ENCODE measurements around the gene FAM151B. TPM values are rescaled to one million over a fixed set of nuclear protein-coding genes. Genes with fewer than 3 reads are reported as not detected.

Gene FAM151B
- 1.0 and 3.8 TPM in 2 replicates for total RNA-seq

DNA sequence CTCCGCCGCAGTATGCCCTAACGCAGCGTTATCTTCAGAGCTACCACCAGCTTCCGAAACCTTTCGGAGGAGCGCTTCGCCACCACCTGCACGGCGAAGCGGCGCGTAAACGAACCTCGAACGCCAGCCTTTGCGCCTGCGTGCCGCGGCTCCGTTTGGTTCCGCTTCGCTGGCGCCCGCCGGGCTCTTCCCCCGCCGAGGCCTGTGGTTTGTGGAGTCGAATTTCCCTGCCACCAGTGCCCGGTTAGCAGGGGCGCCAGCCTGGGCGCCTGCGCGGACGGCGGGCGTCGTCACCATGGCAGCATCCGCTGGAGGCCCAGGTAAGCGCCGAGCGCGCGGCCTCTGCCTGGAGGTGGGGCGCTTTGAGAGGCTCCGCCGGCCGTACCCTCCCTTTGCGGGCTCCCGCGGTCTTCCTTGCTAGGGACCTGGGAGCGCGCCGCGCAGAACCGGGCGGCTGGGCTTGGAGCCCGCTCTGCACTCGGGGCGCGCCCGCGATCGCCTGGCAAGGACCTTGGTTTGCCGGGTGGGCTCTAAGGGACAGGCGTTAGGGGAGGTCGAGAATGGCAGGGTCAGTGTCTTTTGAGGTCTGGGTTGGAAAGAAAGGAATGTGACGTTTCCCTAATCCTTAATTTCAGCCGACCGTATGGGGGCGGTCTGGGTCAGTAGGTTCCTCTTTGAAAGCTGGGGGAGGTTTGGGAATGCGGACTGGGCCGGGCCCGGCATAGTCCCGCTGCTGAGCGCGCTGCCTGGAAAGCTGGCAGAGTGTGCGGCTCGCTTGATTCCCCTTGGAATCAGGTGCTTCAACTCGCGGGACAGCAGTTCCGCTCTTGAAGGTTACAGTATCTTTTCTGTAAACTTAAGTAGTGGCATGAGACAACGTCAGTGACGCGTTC lies at the start of gene FAM151B:
Gene FAM151B (plus strand): TSS at position 272 of the 893 bp plus-strand sequence. CDS start 24 bp downstream, at position 296.
- H3K4me3 ChIP-seq (ENCODE audit: low read depth, low read length): peak within 1 kb of the TSS; percentile 70
- DNase-seq (ENCODE audit: low read depth): peak; percentile 88
- no peaks in the 10 kb centered on the region for H3K36me3 ChIP-seq (ENCODE audit: control insufficient read depth, insufficient read depth, low read length)
- peak; percentile 13 for TF ChIP-seq CTCF (IDR thresholded peaks at IDR 0.05; ENCODE audit: insufficient read depth, low read length, poor library complexity, severe bottlenecking)
- H3K27me3 ChIP-seq (ENCODE audit: control insufficient read depth, insufficient read depth, low read length): no peaks in the 10 kb centered on the region

- Histone ChIP-seq H3K27me3 (ENCODE audit: control insufficient read depth, insufficient read depth, low read length) (no peaks in the 10 kb centered on the region), H3K4me3 (ENCODE audit: low read depth, low read length) (no peak overlapping the region), H3K36me3 (ENCODE audit: control insufficient read depth, insufficient read depth, low read length) (no peaks in the 10 kb centered on the region)
- no peak for TF ChIP-seq CTCF (IDR thresholded peaks at IDR 0.05; ENCODE audit: insufficient read depth, low read length, poor library complexity, severe bottlenecking)
- no peak for DNase-seq (ENCODE audit: low read depth)
Observed at GRCh38 chr5:80438739-80439138, 49.2 kb upstream of the FAM151B start.

- H3K27me3 ChIP-seq (ENCODE audit: control insufficient read depth, insufficient read depth, low read length): no peaks in the 10 kb centered on the region
- no peak for TF ChIP-seq CTCF (IDR thresholded peaks at IDR 0.05; ENCODE audit: insufficient read depth, low read length, poor library complexity, severe bottlenecking)
- H3K36me3 ChIP-seq (ENCODE audit: control insufficient read depth, insufficient read depth, low read length): no peaks in the 10 kb centered on the region
- no peak overlapping the region for H3K4me3 ChIP-seq (ENCODE audit: low read depth, low read length)
- no peak for DNase-seq (ENCODE audit: low read depth)
Observed at GRCh38 chr5:80439213-80439612, 48.7 kb upstream of the FAM151B start.

DNA sequence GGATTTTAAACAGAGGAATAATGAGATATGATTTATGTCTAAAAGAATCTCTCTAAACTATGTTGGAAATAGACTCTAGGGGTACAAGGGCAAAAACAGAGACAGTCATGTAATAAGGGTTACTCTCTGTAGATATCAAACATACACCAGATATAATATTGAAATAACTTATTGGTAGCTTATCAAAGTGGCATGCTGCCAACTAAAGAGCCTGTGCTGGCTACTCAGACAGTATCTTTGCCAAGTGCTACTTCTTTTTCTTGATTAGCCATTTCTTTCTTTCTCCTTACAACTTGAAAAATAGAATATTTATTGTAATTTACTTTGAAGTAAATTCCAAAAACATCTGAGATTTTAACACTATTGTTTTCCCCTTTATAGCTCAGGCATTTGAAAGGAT lies 45.2 kb upstream of the FAM151B start:
- Histone ChIP-seq H3K36me3 (ENCODE audit: control insufficient read depth, insufficient read depth, low read length) (no peaks in the 10 kb centered on the region), H3K27me3 (ENCODE audit: control insufficient read depth, insufficient read depth, low read length) (no peaks in the 10 kb centered on the region), H3K4me3 (ENCODE audit: low read depth, low read length) (no peak overlapping the region)
- DNase-seq (ENCODE audit: low read depth): no peak
- no peak for TF ChIP-seq CTCF (IDR thresholded peaks at IDR 0.05; ENCODE audit: insufficient read depth, low read length, poor library complexity, severe bottlenecking)

DNA sequence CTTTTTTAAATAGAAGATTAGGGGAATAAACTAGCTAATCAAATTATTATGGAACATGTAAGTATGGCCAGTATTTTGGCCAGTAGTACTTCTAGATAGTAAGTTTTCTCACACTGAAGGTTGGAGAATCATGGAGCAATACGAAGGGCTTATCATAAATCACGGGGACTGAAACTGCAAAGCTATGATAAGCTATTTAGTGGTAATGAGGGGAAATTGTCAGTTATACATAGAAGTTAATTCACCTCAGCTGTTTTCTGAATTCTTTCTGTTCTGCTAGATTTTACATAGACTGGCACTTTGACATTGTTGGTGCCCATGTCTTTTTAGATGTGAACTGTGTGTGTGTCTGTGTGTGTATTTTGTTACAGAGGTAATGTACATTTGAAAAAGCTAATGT lies 34.5 kb upstream of the FAM151B start:
- no peaks in the 10 kb centered on the region for H3K27me3 ChIP-seq (ENCODE audit: control insufficient read depth, insufficient read depth, low read length)
- H3K36me3 ChIP-seq (ENCODE audit: control insufficient read depth, insufficient read depth, low read length): no peaks in the 10 kb centered on the region
- DNase-seq (ENCODE audit: low read depth): no peak
- H3K4me3 ChIP-seq (ENCODE audit: low read depth, low read length): no peak overlapping the region
- TF ChIP-seq CTCF (IDR thresholded peaks at IDR 0.05; ENCODE audit: insufficient read depth, low read length, poor library complexity, severe bottlenecking): no peak

Measured in kidney epithelial cell (primary cell).